ENCODE data around the gene PAN2. TPM values are rescaled to one million over a fixed set of nuclear protein-coding genes. Genes with fewer than 3 reads are reported as not detected.

PAN2 gene
- total and polyA plus RNA-seq, 10 of the 15 experiments (the other 5 are each of a cell fraction or from before 2014, with no cell fraction given), result 14.4 to 61.8 (median 34.9) TPM

DNA sequence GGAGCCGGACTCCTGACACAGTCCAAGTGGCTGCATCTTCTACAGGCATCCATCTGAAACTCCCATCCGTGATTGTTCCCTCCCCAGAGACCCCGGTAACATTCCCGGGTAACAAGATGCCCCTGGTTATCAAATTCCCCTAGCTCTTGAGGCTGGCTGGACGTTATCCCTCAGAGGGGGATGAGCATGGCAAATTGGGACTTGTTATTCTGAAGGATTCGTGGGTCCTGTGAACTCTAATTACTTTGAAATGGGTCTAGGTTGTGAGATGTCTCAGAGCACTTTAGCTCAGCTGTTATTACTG, 642 bp upstream of the PAN2 start:
- peak overlapping the region; percentile 99 for H3K9ac ChIP-seq (ENCODE audit: control insufficient read depth, insufficient read depth, low read length)
- no peaks in the 10 kb centered on the region for H3K36me3 ChIP-seq (ENCODE audit: control insufficient read depth in 2 of 2, insufficient read depth in 2 of 2, low read length in 1 of 2)
- no peak for TF ChIP-seq PKNOX1 (IDR thresholded peaks at IDR 0.05)
- peak; percentile 57; the same call in 1 of the 2 replicates for TF ChIP-seq POLR2AphosphoS5 (IDR thresholded peaks at IDR 0.05; ENCODE audit: low read length)
- TF ChIP-seq CHD2 (IDR thresholded peaks at IDR 0.05; ENCODE audit: borderline replicate concordance, low read depth, low read length), result no peak
- peak in 1 of 2 experiments; percentile 2; a peak in 1 of 4 replicates for TF ChIP-seq IKZF2 (IDR thresholded peaks at IDR 0.05)
- no peak for TF ChIP-seq SIN3A (IDR thresholded peaks at IDR 0.05; ENCODE audit: low read depth, low read length)
- no peak for TF ChIP-seq ETV6 (conservative IDR thresholded peaks at IDR 0.05 in 1 of 2, IDR thresholded peaks at IDR 0.05 in 1 of 2; ENCODE audit: borderline replicate concordance in 1 of 2, low read depth in 1 of 2)
- no peak for TF ChIP-seq E2F4 (IDR thresholded peaks at IDR 0.05; ENCODE audit: low read depth, low read length)
- 0 out of 2 replicates have a peak, but pooled peaks have one; percentile 23 for TF ChIP-seq NR2F1 (conservative IDR thresholded peaks at IDR 0.05)
- no peak for TF ChIP-seq NR2C2 (IDR thresholded peaks at IDR 0.05; ENCODE audit: borderline replicate concordance, control insufficient read depth, insufficient read length, low read depth)
- no peak for TF ChIP-seq ZBTB11 (CRISPR knock-in tag; IDR thresholded peaks at IDR 0.05)
- TF ChIP-seq CBX5 (IDR thresholded peaks at IDR 0.05; ENCODE audit: low read depth), result no peak
- TF ChIP-seq ZNF687 (IDR thresholded peaks at IDR 0.05), result no peak
- no peak for TF ChIP-seq GABPA (IDR thresholded peaks at IDR 0.05; ENCODE audit: low read depth)
- H3K27ac ChIP-seq (ENCODE audit: control insufficient read depth, insufficient read depth), result peak overlapping the region; percentile 99
- ChIA-PET POLR2A (interaction anchor here (0.6 to 11.4 kb wide), 4 partner anchors 26 to 239 kb away, joined by 3 to 140 read pairs (median 10); partner anchors contain the start of genes APOF, RNF41 and STAT2), RAD21 (ENCODE audit: unreplicated experiment) (interaction anchor here (2.1 kb wide), 1 partner anchor 115 kb away, joined by 4 read pairs; the partner anchor contains the start of gene TIMELESS), CTCF (interaction anchor here (0.8 to 1.4 kb wide), 2 partner anchors 126 to 129 kb away, joined by 3 to 7 read pairs; no protein-coding TSS in a partner anchor), SMC1A (ENCODE audit: uncharacterized antibody, unreplicated experiment) (interaction anchor here (0.9 to 2.7 kb wide), 4 partner anchors 25 to 130 kb away, joined by 3 to 22 read pairs (median 6); partner anchors contain the start of genes STAT2 and TIMELESS)
- peak overlapping the region; percentile 97 for H3K4me3 ChIP-seq
- peaks cover 14% of the 10 kb centered on the region for H3K79me2 ChIP-seq (ENCODE audit: control insufficient read depth, insufficient read depth, low read length)
- in situ Hi-C loops (cut with MboI) (no loop called here), intact Hi-C loops (cut with micrococcal nuclease; ENCODE audit: unreplicated experiment) (loop anchor here (1.0 to 5.0 kb wide), 3 partner anchors 18 to 144 kb away; no protein-coding TSS in a partner anchor)
- 0% methylated on average over 6 of the region's 6 CpGs for WGBS (ENCODE audit: insufficient coverage, insufficient replicate concordance, low lambda C conversion rate, missing lambda C conversion rate)
- peak overlapping the region; percentile 76 for H2AFZ ChIP-seq (ENCODE audit: control insufficient read depth, low read depth, low read length)
- no peak for DNase-seq (ENCODE audit: low read depth, low spot score)
- H3K4me2 ChIP-seq (ENCODE audit: control insufficient read depth, insufficient read depth), result peak overlapping the region; percentile 89
- H3K4me1 ChIP-seq (ENCODE audit: control insufficient read depth, insufficient read depth, low read length), result peaks cover 30% of the 10 kb centered on the region
- FAIRE-seq, result peak; percentile 38
- no peaks in the 10 kb centered on the region for H3K9me3 ChIP-seq (replicated peaks; ENCODE audit: control insufficient read depth, insufficient read depth, low read length)
- no peaks in the 10 kb centered on the region for H3K27me3 ChIP-seq (replicated peaks in 1 of 2; ENCODE audit: control insufficient read depth in 2 of 2, insufficient read depth in 2 of 2, low read length in 1 of 2)
- ATAC-seq, result no peak
- H4K20me1 ChIP-seq (ENCODE audit: control insufficient read depth, insufficient read depth), result no peaks in the 10 kb centered on the region
- BruUV-seq (replicated peaks), result TSS peak; percentile 98
